Measurements from ENCODE around the gene ZIM2. TPM values are rescaled to one million over a fixed set of nuclear protein-coding genes. Genes with fewer than 3 reads are reported as not detected.
A peak's percentile ranks its signal among the peaks of the same experiment; 100 is the strongest.

ZIM2 gene
- total and polyA plus RNA-seq, 2 of the 4 experiments (the other 2 are of a cell fraction), result not detected

DNA sequence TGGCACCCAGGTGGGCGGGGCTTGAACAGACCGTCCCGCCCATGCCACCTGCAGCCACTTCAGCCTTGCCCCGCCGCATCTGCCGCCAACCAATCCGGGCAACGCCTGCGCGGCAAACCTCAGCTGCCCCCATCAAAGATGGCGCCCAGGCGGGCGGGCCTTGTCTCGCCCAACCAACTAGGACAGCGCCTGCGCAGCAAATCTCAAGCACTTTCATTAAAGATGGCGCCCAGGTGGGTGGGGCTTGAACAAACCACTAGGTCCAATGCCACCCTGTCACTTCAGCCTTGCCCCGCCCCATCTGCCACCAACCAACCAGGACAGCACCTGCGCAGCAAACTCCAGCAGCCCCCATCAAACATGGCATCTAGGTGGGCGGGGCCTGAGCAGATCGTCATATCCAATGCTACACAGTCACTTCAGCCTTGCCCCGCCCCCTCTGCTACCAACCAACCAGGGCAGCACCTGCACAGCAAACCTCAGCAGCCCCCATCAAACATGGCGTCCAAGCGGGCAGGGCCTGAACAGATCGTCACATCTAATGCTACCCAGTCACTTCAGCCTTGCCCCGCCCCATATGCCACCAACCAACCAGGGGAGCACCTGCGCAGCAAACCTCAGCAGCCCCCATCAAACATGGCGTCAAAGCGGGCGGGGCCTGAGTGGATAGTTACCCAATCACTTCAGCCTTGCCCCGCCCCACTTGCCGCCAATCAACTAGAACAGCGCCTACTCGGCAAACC is 1.4 kb downstream of the ZIM2 start:
- Histone ChIP-seq H3K79me1 (ENCODE audit: low read depth in 1 of 2, low read length in 2 of 2) (no peaks in the 10 kb centered on the region), H4K5ac (ENCODE audit: low read depth, low read length) (no peak overlapping the region), H3K4me2 (ENCODE audit: low read depth, low read length) (no peak overlapping the region), H3K23ac (ENCODE audit: low read depth, low read length) (no peak overlapping the region), H2AK5ac (ENCODE audit: low read depth, low read length) (no peak overlapping the region), H2BK20ac (ENCODE audit: low read depth, low read length) (no peak overlapping the region), H3K4ac (ENCODE audit: low read depth, low read length) (no peak overlapping the region), H3K4me1 (ENCODE audit: control insufficient read depth, insufficient read depth, low read length) (no peaks in the 10 kb centered on the region), H3K27me3 (ENCODE audit: control insufficient read depth, insufficient read depth, low read length) (no peaks in the 10 kb centered on the region), H3K18ac (ENCODE audit: low read depth, low read length) (no peak overlapping the region), H2BK5ac (ENCODE audit: low read depth, low read length, poor library complexity, severe bottlenecking) (no peak overlapping the region), H2BK120ac (ENCODE audit: low read depth, low read length) (no peak overlapping the region), H3K9me1 (ENCODE audit: insufficient read depth, low read length) (no peaks in the 10 kb centered on the region), H4K20me1 (ENCODE audit: insufficient read depth, low read length) (no peaks in the 10 kb centered on the region), H3K4me3 (ENCODE audit: insufficient read depth, low read depth, low read length) (no peak overlapping the region), H2AK9ac (replicated peaks; ENCODE audit: low read depth, low read length, poor library complexity) (no peak overlapping the region), H3K14ac (replicated peaks; ENCODE audit: low read depth, low read length) (no peak overlapping the region), H4K8ac (ENCODE audit: low read depth in 2 of 2, low read length in 2 of 2) (no peak overlapping the region), H3K9me3 (ENCODE audit: control insufficient read depth, insufficient read depth, low read length) (peaks cover 46% of the 10 kb centered on the region), H3K9ac (ENCODE audit: low read depth, low read length) (no peak overlapping the region), H3K27ac (ENCODE audit: insufficient read depth, low read length) (no peak overlapping the region), H3K36me3 (ENCODE audit: control insufficient read depth, insufficient read depth, low read length) (no peaks in the 10 kb centered on the region), H2BK15ac (ENCODE audit: low read depth, low read length) (no peak overlapping the region), H3K56ac (ENCODE audit: extremely low read depth, insufficient read depth, low read length) (no peak overlapping the region), H2AFZ (replicated peaks; ENCODE audit: low read length, poor library complexity) (no peak overlapping the region), H4K91ac (ENCODE audit: insufficient read depth, low read depth, low read length) (no peak overlapping the region)
- TF ChIP-seq POLR2A (IDR thresholded peaks at IDR 0.05; ENCODE audit: low read depth, low read length) (no peak), RCOR1 (IDR thresholded peaks at IDR 0.05; ENCODE audit: insufficient replicate concordance, low read length) (no peak), NFE2L2 (IDR thresholded peaks at IDR 0.05; ENCODE audit: low read depth, low read length) (no peak), SMC3 (IDR thresholded peaks at IDR 0.05; ENCODE audit: low read depth, low read length) (no peak), MAFK (IDR thresholded peaks at IDR 0.05; ENCODE audit: low read depth, low read length) (no peak), CEBPB (IDR thresholded peaks at IDR 0.05; ENCODE audit: low read depth, low read length) (no peak), RFX5 (IDR thresholded peaks at IDR 0.05; ENCODE audit: low read depth, low read length) (no peak), FOS (IDR thresholded peaks at IDR 0.05; ENCODE audit: low read depth, low read length) (no peak), MXI1 (IDR thresholded peaks at IDR 0.05; ENCODE audit: borderline replicate concordance, low read depth, low read length) (no peak), RAD21 (IDR thresholded peaks at IDR 0.05; ENCODE audit: low read length) (no peak)
- TF ChIP-seq, protein P1, sequence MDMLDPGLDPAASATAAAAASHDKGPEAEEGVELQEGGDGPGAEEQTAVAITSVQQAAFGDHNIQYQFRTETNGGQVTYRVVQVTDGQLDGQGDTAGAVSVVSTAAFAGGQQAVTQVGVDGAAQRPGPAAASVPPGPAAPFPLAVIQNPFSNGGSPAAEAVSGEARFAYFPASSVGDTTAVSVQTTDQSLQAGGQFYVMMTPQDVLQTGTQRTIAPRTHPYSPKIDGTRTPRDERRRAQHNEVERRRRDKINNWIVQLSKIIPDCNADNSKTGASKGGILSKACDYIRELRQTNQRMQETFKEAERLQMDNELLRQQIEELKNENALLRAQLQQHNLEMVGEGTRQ (IDR thresholded peaks at IDR 0.05; ENCODE audit: low read depth, low read length), result no peak
- TF ChIP-seq, protein P2, sequence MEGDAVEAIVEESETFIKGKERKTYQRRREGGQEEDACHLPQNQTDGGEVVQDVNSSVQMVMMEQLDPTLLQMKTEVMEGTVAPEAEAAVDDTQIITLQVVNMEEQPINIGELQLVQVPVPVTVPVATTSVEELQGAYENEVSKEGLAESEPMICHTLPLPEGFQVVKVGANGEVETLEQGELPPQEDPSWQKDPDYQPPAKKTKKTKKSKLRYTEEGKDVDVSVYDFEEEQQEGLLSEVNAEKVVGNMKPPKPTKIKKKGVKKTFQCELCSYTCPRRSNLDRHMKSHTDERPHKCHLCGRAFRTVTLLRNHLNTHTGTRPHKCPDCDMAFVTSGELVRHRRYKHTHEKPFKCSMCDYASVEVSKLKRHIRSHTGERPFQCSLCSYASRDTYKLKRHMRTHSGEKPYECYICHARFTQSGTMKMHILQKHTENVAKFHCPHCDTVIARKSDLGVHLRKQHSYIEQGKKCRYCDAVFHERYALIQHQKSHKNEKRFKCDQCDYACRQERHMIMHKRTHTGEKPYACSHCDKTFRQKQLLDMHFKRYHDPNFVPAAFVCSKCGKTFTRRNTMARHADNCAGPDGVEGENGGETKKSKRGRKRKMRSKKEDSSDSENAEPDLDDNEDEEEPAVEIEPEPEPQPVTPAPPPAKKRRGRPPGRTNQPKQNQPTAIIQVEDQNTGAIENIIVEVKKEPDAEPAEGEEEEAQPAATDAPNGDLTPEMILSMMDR (conservative IDR thresholded peaks at IDR 0.05; ENCODE audit: low read depth, low read length), result no peak
- in situ Hi-C loops (cut with MboI; ENCODE audit: low sequenced_read_pairs), result no loop called here
- dilution Hi-C loops (cut with HindIII; ENCODE audit: low sequenced_read_pairs, unreplicated experiment), result no loop called here
- POLR2A ChIA-PET (ENCODE audit: unreplicated experiment), result no interaction called here
- no TSS peak for BruUV-seq (replicated peaks)
- DNase-seq (no peak), ATAC-seq (ENCODE audit: low read depth) (0 out of 2 replicates have a peak, but pooled peaks have one; percentile 29)
- intact Hi-C loops (cut with micrococcal nuclease), result no loop called here
- WGBS, 2 experiments (ENCODE audit: extremely low coverage in 2 of 2, insufficient read length in 1 of 2), result 37% methylated on average over 16 of the region's 34 CpGs; no CpG with 5 or more reads in 1 of the 2 experiments
- CTCF ChIA-PET, result no interaction called here

Data from IMR-90 (cell line).